Activated CD8-positive, alpha-beta memory T cell treated with anti-CD3 and anti-CD28 coated beads for 1 hour (primary cell): ENCODE data around the gene TTC23L.
"Not testable (repeated sequence)": the region's sequence is repeated elsewhere in the genome, so short reads cannot be mapped to it uniquely, and the experiment has no call there.

Source experiments
- DNase-seq, 2 donors: peaks; one replicate each; pipeline ENCODE4 v3.0.0-alpha.2; 2020; ENCODE audit warnings: low read depth in 1 of 2; ENCODE audit errors: extremely low read depth in 1 of 2

TTC23L gene

DNA sequence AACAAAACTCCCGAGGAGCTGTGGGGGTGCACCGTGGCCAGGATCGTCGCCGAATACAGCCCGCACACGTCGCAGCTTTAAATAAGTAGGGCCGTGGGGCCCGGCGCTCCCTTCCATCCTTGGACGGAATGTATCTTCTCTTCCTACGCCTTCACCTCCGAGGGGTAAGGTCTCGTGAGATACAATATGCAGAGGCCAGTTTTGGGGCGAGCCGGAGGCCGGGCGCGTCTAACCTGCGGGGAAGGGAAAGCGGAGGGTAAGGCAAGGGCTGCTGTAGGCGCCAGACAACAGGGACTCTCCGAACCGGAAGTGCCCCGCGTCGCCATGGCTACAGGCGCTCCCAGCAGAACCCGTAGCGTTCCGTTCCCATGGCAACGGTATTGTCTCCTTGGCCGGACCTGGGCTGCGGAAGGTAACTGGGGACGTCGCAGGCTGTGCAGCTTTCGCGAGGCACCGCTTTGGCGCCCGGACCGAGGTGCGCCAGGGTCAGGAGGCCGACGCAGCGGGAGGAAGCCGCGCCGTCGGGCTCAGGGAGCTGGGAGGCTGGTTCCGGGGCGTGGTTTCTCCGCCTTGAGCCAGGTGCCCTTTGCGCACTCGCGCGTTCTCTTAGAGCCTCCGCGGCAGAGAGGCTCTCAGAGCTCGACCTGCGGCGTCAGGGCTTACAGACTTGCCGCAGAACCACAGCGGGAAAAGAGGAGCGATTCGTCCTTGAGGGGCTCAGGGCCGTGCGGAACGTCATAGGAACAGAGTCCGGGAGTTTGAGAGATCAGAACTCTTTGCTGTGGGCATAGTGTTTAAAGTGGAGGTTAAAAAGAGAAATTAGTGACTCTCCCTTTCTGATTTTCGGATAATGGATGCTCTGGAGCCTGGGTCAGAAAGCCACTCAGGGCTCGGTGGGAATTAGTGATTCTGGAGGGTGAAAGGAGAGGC lies at the start of gene TTC23L:
TSS of gene TTC23L (plus strand) at position 380 of the 930 bp plus-strand sequence. CDS start 1,508 bp downstream, outside the sequence.
- DNase-seq: peak; percentile 83 to 84

DNA sequence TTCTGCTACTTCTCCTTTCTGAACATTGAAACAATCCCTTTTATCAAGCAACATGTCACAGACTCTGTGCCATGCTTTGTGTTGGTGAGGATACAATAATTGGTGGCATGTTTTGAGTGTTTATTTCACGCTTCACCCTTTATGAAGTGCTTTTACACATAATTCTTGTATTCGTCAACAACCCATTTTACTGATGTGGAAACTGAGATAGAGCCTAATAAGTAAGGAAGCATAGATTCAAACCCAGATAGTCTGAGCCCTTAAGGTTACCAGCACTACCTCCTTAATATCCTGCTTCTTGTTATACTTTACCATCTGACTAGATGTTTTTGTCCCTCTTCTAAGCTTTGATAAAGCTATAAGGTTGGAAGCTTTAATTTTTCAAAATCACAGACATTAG lies 49.3 kb upstream of the TTC23L start:
- no peak for DNase-seq

DNA sequence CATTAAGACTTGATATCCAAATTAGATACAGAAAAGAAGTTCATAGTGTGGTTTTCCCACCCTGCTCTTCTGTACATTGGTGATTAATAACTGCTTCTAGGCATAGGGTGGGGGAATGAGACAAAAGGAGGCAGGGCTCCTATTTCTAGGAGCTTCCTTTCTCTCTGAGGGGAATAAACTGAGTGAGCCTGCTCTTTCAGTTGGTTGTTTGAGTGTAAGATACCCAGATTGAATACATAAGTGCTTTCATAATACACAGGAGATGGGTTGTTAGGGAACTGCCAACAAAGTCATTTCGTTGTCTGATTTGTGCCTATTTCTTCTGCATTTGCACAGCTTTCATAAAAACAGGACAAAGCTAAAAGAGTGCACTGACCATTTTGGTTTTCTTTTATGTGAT lies 48.9 kb upstream of the TTC23L start:
- DNase-seq: no peak

DNA sequence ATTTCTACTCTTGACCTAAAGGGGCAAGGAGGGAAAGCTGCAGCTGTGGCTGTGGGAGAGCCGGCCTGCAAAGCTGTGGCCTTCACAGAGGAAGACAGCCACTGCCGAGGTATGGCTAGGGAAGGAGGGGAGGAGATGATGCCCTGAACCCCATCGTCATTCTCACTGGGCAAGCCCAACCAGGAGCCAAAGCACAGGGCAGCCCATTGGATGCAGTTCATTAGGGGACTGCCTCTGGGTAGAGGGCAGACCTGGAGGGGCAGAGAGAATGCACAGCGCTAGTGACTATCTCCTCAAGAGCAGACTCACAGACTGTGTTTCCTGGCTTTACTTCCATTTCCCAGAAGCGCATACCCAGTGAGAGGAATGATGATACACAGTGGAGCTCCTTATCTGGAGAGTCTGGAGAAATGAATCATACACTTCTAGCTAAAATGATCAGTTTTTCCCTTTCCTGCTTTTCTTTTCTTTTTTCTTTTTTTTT lies 47.2 kb upstream of the TTC23L start:
- DNase-seq: no peak

- DNase-seq: no peak
These were observed 36.0 kb upstream of the TTC23L start for GRCh38 chr5:34802834-34803563.

DNA sequence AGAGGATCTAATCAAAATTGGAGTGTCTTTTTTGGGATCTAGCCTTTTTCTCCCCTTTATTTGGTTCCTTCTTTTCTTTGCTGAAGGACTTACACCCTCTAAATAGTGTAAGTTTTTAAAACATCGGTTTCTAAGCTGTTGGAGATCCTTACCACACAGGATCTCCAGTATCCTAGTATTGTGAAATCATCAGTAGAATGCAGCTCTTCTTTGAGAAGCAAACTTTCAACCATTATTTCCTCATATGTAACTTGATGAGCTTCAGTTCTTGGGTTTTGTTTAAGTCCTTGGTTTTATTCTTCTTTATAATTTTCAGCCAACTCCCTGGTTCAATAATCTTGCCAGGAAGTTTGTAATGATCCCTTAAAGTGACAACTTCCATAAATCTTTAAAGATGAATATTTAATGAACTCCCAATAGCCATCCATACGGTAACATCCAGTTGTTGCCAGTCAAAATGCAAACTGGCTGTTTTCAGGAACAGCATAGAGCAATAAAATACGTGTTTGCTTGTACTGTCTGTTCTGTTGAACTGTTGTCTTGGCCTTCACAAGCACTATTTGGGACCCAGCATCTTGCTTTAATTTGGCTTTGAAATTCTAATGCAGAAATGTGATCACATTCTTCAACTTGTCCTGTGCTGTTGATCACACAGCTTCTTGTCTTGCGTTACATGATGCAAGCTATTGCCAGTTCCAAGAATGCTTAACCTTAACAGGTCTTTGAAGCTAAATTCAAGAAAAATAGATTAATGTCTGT lies 34.8 kb upstream of the TTC23L start:
- no peak for DNase-seq

DNA sequence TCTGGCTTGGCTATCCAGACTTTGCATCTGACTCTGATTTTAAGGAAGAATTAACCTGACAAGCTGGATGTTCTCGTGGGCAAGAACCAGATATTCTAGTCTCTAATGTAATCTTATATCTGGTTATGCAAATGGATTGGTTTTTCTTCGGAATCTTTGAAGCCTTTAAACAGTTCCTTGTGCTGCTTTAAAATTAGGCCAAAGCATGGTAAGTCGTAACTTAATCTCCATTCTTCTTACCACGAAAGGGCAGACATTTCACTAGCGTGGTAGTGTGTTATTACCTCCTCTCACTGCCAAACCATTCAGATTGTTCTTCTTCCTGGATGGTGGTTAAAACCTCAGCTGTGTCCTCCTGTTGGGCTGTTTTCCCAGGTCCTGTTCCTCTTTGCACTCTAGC lies 34.1 kb upstream of the TTC23L start:
- DNase-seq: no peak

DNA sequence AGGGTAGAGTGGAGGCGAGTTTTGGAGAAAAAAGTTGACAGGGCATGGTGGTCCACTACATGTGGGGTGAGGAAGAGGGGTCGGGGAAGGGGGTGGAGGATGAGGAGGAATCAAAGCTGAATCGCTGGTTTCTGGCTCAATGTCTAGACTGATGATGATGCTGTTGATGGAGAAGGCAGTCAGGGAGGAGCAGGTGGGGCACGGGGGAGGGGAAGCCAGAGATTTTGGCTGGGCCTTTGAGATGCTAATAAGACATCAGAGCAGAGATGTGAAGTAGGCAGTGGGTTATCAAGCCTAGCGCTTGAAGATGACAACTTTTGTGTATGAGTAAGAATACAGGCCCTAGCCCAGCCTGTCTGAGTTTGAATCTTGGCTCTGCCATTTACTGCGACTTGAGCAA lies 32.4 kb upstream of the TTC23L start:
- DNase-seq: no peak

DNA sequence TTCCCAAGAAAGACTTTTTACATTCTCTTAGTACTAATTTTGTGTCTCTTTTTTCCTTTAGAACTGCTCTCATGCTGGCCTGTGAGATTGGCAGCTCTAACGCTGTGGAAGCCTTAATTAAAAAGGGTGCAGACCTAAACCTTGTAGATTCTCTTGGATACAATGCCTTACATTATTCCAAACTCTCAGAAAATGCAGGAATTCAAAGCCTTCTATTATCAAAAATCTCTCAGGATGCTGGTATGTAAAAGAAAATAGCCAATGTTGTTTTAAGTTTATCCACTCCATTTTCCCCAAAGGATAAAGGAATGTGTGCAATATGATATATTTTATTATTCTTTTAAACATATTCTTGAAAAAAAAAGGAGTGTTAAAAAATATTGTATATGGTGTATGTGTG lies 27.3 kb upstream of the TTC23L start:
- no peak for DNase-seq

- no peak for DNase-seq
These were observed 25.5 kb upstream of the TTC23L start for GRCh38 chr5:34813509-34813908.

DNA sequence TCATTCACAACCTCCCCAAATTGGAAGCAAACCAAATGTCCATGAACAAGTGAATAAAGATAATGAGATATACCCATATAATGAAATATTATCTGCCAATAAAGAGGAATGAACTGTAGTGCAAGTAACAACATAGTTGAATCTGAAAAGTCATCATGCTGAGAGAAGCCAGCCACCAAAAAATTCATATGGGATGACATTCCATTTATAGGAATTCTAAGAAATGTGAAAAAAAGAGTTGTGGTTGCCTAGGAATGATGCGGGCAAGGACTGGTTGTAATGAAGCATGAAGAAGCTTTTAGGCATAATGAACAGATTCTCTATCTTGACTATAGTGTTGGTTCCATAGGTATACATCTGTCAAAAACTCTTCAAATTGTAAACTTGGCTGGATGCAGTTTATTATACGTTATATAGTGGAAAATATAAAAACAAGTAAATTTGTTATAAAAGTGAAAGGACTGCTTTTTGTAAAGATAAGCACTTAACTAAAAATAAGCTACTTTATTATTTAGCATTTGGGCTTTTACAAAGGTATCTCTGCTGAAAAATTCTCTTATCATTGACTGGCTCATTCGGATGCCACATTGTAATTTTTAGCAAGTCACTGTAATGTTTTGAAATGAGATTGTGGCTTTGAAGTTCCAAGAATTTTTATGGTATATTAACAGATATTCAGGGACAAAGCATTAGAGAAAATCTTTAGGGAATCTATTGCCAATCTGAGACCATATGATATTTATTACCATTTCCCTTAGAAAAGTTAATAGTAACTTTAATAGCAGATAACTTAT lies 21.2 kb upstream of the TTC23L start:
- no peak for DNase-seq

DNA sequence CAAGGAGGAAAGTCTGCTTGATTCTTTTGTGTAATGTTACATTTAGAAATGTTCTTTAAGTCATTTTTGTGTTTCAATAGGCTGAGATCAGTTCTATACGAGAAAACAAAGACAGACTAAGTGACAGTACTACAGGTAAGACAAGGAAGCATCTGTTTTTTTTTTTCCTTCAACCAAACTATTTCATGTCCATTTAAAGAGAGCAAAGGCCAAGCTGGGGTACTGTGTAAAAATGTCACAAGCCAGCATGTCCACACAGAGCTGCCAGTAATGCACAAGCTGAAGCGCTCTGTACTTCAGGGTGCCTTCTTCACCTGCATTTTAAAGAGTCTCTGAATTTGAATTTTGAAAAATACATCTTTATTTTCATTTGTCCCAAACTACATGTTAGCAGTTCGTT lies 20.2 kb upstream of the TTC23L start:
- no peak for DNase-seq

DNA sequence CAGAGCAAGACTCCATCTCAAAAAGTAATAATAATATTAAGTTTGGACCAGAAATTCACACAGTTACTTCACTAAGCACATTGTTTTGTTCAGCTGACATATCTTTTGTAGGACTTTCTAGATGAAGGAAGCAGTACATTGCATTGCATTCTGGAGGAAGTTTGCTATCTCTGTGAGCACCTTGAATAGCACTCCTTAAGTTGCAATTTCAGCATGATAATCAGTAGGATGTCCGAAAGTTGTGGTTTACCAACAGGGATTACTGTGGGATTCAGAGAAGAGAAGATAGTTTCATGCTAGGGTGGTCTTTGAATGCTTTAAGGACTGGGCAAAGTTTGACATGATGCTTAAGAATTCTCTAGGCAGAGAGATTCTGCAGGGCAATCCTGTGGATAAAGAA lies 18.4 kb upstream of the TTC23L start:
- no peak for DNase-seq

- DNase-seq: no peak
These were observed 15.8 kb upstream of the TTC23L start for GRCh38 chr5:34822956-34823715.

DNA sequence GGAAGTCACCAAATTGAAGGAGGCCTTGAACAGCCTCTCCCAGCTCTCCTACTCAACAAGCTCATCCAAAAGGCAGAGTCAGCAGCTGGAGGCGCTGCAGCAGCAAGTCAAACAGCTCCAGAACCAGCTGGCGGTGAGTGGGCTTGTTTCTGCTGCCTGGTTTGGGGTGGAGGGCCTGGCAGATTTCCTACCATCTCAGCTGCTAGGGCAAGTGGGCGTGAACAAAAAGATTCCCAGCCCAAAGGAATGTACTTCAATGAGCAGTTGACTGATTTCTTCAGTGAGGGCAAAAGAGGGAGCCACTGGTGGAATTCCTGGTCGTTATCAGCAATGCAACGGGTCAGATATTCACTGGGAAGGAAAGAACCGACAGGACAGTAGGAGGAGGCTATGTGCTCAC lies 12.6 kb upstream of the TTC23L start:
- DNase-seq: no peak

DNA sequence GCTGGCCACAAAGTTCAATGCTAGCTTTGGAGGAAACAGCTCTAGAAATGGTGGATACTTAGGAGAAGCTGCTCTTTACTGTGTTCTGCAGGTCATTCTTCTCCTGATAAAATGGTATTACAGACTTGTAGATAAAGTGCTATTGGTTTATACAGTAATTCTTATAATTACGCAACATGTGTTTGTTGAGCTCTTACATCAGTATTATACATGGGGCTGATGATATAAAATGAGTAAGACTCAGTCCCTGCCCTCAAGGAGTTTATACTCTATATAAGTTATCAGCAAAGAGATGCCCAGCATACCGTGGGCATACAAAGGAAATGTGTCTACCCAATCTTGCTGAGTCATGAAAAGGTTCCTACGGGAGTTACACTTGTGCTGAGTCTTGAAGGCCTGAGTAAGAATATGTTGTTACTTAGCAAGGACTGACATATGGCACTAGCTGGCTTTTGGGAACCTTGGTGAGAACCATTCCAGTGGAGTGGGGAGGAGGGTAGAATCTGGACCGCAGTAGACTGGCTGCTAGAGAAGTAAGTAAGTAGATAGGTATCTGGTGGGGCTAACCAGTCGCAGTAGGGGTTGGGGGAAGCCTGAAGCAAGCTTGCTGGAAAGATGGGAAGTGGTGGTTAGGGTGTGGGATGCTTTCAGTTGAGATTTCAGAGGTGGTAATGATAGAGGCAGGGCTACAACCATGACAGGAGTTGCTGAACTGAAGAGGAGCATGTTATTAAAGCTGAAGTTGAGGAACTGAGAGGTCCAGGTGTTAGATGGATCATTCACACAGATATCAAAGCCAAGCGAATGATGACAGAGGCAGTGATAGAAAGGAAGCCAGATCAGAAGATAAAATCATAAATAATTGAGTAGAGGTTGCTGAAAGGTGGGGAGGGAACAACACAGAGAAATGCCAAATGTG lies 11.1 kb upstream of the TTC23L start:
- DNase-seq: no peak

DNA sequence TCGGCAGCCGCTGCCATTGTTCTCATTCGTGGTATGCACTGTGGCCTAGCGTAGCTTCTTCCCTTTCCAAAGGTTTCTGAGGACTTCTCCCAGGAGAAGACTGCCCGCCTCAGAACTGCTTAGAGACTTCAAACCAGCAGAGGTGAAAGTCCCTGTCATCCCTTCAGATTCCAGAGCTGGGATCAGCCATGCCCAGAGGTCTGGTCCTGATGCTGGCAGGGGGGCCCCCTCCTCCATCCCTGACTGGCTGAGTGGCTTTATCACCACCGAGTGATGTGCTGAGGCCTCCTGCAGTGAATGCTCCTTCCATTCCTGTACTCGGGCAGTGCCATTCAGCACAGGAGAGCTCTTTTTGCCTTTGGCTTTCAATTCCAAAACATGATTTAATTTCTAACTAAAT lies 8.1 kb upstream of the TTC23L start:
- not testable (repeated sequence) for DNase-seq

- DNase-seq: no peak
These were observed 7.7 kb upstream of the TTC23L start for GRCh38 chr5:34831303-34831702.

DNA sequence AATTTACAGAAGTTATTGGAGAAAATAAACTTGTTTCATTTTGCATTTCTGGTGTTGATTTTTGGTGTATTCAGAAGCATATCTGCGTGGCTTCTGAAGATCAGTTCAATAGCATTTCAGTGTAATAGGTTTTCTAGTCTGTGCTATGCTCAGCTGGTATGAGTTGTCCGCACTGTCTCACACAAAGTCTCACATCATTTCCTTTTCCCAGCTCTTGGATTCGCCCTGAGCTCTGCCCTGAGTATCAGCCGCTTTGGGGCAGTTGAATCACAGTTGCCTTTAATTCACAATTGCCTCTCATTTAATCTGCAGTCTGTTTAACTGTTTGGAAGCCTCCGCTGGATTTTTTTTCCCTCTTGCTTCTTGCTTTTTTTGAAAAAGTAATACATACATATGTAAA lies 6.4 kb upstream of the TTC23L start:
- no peak for DNase-seq
